Measurements from ENCODE around the gene INTS14.
"Not testable (repeated sequence)": the region's sequence is repeated elsewhere in the genome, so short reads cannot be mapped to it uniquely, and the experiment has no call there.

- TF ChIP-seq RFX5 (IDR thresholded peaks at IDR 0.05; ENCODE audit: borderline replicate concordance, low read depth, low read length); POLR2A (IDR thresholded peaks at IDR 0.05; ENCODE audit: control extremely low read depth in 1 of 2, low read depth in 2 of 2, low read length in 2 of 2): not testable (repeated sequence)
Observed at GRCh38 chr15:65552851-65553250, 58.1 kb downstream of the INTS14 start.
